Endothelial cell of umbilical vein (primary cell): Measurements from ENCODE around the gene RNPEP.

Experiments used
- CTCF ChIP-seq, 2 donors: IDR thresholded peaks; 1 replicate in 1 of 2; 2 replicates in 1 of 2; pipeline ENCODE4 v1.5.1; 2011; ENCODE audit warnings: low read length in 2 of 2, mild to moderate bottlenecking in 2 of 2, moderate library complexity in 2 of 2, control low read depth in 1 of 2, inconsistent platforms in 1 of 2, low read depth in 1 of 2; ENCODE audit not compliant: insufficient read depth in 1 of 2; ENCODE audit errors: extremely low read depth in 1 of 2
- EZH2 ChIP-seq: IDR thresholded peaks from 2 replicates; pipeline ENCODE4 v1.6.1; 2012; ENCODE audit warnings: borderline replicate concordance, low read depth, mild to moderate bottlenecking, moderate library complexity, low read length, inconsistent platforms; ENCODE audit not compliant: severe bottlenecking
- FOS ChIP-seq: IDR thresholded peaks from 2 replicates; pipeline ENCODE4 v1.6.1; 2011; ENCODE audit warnings: mild to moderate bottlenecking, low read length, moderate library complexity, borderline replicate concordance; ENCODE audit not compliant: insufficient read depth
- GATA2 ChIP-seq: IDR thresholded peaks from 2 replicates; pipeline ENCODE4 v1.7.0; 2011; ENCODE audit warnings: low read depth, mild to moderate bottlenecking, moderate library complexity, mixed read lengths, low read length; ENCODE audit not compliant: insufficient read length, insufficient read depth
- JUN ChIP-seq: IDR thresholded peaks from 2 replicates; pipeline ENCODE4 v1.6.1; 2011; ENCODE audit warnings: borderline replicate concordance, low read depth; ENCODE audit not compliant: insufficient read length, insufficient read depth
- MAX ChIP-seq: IDR thresholded peaks from 2 replicates; pipeline ENCODE4 v1.6.1; 2011; ENCODE audit not compliant: insufficient read depth, insufficient read length
- MYC ChIP-seq: IDR thresholded peaks from one replicate; pipeline ENCODE4 v1.6.1; 2011; ENCODE audit warnings: mild to moderate bottlenecking, low read depth, low read length
- POLR2A ChIP-seq: IDR thresholded peaks from 2 replicates; pipeline ENCODE4 v1.6.1; 2012; ENCODE audit warnings: low read depth, mild to moderate bottlenecking, control low read depth, low read length
- POLR2AphosphoS5 ChIP-seq: IDR thresholded peaks from 2 replicates; pipeline ENCODE4 v1.6.1; 2012; ENCODE audit warnings: low read depth, mild to moderate bottlenecking, control low read depth, low read length, moderate library complexity; ENCODE audit not compliant: insufficient read depth

- TF ChIP-seq POLR2A (peak; percentile 97), CTCF (IDR thresholded peaks at IDR 0.05; ENCODE audit: extremely low read depth in 1 of 2, insufficient read depth in 1 of 2, low read depth in 1 of 2, low read length in 2 of 2) (no peak), FOS (no peak), MYC (no peak), MAX (peak; percentile 75), EZH2 (no peak), POLR2AphosphoS5 (peak; percentile 97), JUN (no peak), GATA2 (no peak)
These were observed 27.3 kb upstream of the RNPEP start, which contains the start of gene TIMM17A for GRCh38 chr1:201955009-201955728.
